WTC11 (cell line): ENCODE results near the gene SKAP2.

ENCODE experiments used
- CBFB ChIP-seq: sonication (generic); formaldehyde crosslinking; IDR thresholded peaks from 2 replicates; pipeline ENCODE4 v1.8.1; 2022; ENCODE audit warnings: mild to moderate bottlenecking, low read depth, missing genetic modification reagents
- ZNF138 ChIP-seq: sonication (generic); formaldehyde crosslinking; conservative IDR thresholded peaks from 2 replicates; pipeline ENCODE4 v1.8.1; 2022; ENCODE audit warnings: mild to moderate bottlenecking, moderate library complexity, missing genetic modification reagents
- TF ChIP-seq, protein P1 (sequence below): sonication (generic); formaldehyde crosslinking; IDR thresholded peaks from 2 replicates; pipeline ENCODE4 v1.8.0; 2023; ENCODE audit warnings: missing genetic modification reagents

- TF ChIP-seq ZNF138 (CRISPR knock-in tag) (no peak), CBFB (no peak)
- TF ChIP-seq, protein P1, sequence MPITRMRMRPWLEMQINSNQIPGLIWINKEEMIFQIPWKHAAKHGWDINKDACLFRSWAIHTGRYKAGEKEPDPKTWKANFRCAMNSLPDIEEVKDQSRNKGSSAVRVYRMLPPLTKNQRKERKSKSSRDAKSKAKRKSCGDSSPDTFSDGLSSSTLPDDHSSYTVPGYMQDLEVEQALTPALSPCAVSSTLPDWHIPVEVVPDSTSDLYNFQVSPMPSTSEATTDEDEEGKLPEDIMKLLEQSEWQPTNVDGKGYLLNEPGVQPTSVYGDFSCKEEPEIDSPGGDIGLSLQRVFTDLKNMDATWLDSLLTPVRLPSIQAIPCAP (CRISPR knock-in tag): no peak
These were observed 76.7 kb downstream of the SKAP2 start for GRCh38 chr7:26787701-26788100.
